Endothelial cell of umbilical vein (primary cell): ENCODE measurements around the gene SEZ6. TPM values are rescaled to one million over a fixed set of nuclear protein-coding genes. Genes with fewer than 3 reads are reported as not detected.

Source experiments
- BruUV-seq: library from RNA; stranded (reverse); fragments of 400-500 nt; replicated peaks from 2 replicates; lab custom pipeline; 2021; lab: Mats Ljungman, UMichigan
- CTCF ChIA-PET: fragments of 300-600, 350-600 bp; sonication (Branson Sonifier 250); formaldehyde crosslinking; loops from one replicate; lab custom pipeline; 2021; ENCODE audit warnings: antibody characterized with exemption, inconsistent platforms; lab: Charles Lee
- POLR2A ChIA-PET: fragments of 300-600, 350-600 bp; sonication (Branson Sonifier 250); formaldehyde crosslinking; loops from one replicate; lab custom pipeline; 2021; ENCODE audit warnings: antibody characterized with exemption, inconsistent platforms; lab: Charles Lee
- DNase-seq: peaks from one replicate; pipeline ENCODE4 v3.0.0-alpha.2; 2011; ENCODE audit warnings: low read depth, low spot score
- FAIRE-seq: peaks from 2 replicates; lab custom pipeline; 2011; peaks lifted over from hg19 to GRCh38; lab: Jason Lieb, UNC
- H2AFZ ChIP-seq: 2 replicates; pipeline ENCODE4 v1.6.0; 2012; ENCODE audit warnings: low read depth, low read length, control low read depth, inconsistent platforms
- H3K27ac ChIP-seq: 2 replicates; pipeline ENCODE4 v1.5.1; 2011; ENCODE audit warnings: low read depth, mild to moderate bottlenecking, control low read depth, low read length, moderate library complexity; ENCODE audit not compliant: insufficient read depth
- H3K27me3 ChIP-seq, 2 experiments: 2 replicates each; pipeline versions ENCODE4 v1.6.0 to v1.6.1; 2011; ENCODE audit warnings: low read length in 2 of 2, mixed read lengths in 1 of 2; ENCODE audit not compliant: control insufficient read depth in 2 of 2, insufficient read depth in 2 of 2
- H3K36me3 ChIP-seq, 2 experiments: 2 replicates in 1 of 2; 3 replicates in 1 of 2; pipeline ENCODE4 v1.5.1; 2011; ENCODE audit warnings: low read length in 2 of 2, mild to moderate bottlenecking in 1 of 2, moderate library complexity in 1 of 2; ENCODE audit not compliant: control insufficient read depth in 2 of 2, insufficient read depth in 2 of 2; ENCODE audit errors: extremely low read depth in 1 of 2
- H3K4me1 ChIP-seq: 3 replicates; pipeline ENCODE4 v1.5.1; 2011; ENCODE audit warnings: mild to moderate bottlenecking, low read length; ENCODE audit not compliant: control insufficient read depth, insufficient read depth; ENCODE audit errors: extremely low read depth
- H3K4me2 ChIP-seq: 2 replicates; pipeline ENCODE4 v1.6.1; 2011; ENCODE audit warnings: low read length, control low read depth, mixed read lengths; ENCODE audit not compliant: insufficient read depth
- H3K4me3 ChIP-seq, 3 experiments: fragments of 200-600 bp in 1 of 3; sonication (generic), shearing (Covaris generic) in 1 of 3; replicated peaks in 1 of 3; 2 replicates each; pipeline ENCODE4 v1.5.1; 2011 to 2016; ENCODE audit warnings: control low read depth in 3 of 3, low read length in 3 of 3, mild to moderate bottlenecking in 2 of 3, inconsistent platforms in 1 of 3, low read depth in 1 of 3, moderate library complexity in 1 of 3; ENCODE audit not compliant: insufficient read depth in 1 of 3
- H3K79me2 ChIP-seq: 2 replicates; pipeline ENCODE4 v1.6.0; 2012; ENCODE audit warnings: low read length, inconsistent platforms; ENCODE audit not compliant: control insufficient read depth, insufficient read depth
- H3K9ac ChIP-seq: replicated peaks from 2 replicates; pipeline ENCODE3; 2011; ENCODE audit warnings: low read length, control low read depth; ENCODE audit not compliant: insufficient read depth; ENCODE audit errors: extremely low read depth
- H3K9me1 ChIP-seq: replicated peaks from 3 replicates; pipeline ENCODE4 v1.6.0; 2011; ENCODE audit warnings: mild to moderate bottlenecking, low read length; ENCODE audit not compliant: control insufficient read depth, insufficient read depth; ENCODE audit errors: extremely low read depth
- H3K9me3 ChIP-seq: replicated peaks from 2 replicates; pipeline ENCODE4 v1.5.1; 2012; ENCODE audit warnings: low read length, inconsistent platforms; ENCODE audit not compliant: control insufficient read depth, insufficient read depth
- H4K20me1 ChIP-seq: replicated peaks from 2 replicates; pipeline ENCODE3; 2011; ENCODE audit warnings: mild to moderate bottlenecking, low read length; ENCODE audit not compliant: control insufficient read depth, insufficient read depth; ENCODE audit errors: extremely low read depth
- EZH2 ChIP-seq: IDR thresholded peaks from 2 replicates; pipeline ENCODE4 v1.6.1; 2012; ENCODE audit warnings: borderline replicate concordance, low read depth, mild to moderate bottlenecking, moderate library complexity, low read length, inconsistent platforms; ENCODE audit not compliant: severe bottlenecking
- FOS ChIP-seq: IDR thresholded peaks from 2 replicates; pipeline ENCODE4 v1.6.1; 2011; ENCODE audit warnings: mild to moderate bottlenecking, low read length, moderate library complexity, borderline replicate concordance; ENCODE audit not compliant: insufficient read depth
- GATA2 ChIP-seq: IDR thresholded peaks from 2 replicates; pipeline ENCODE4 v1.7.0; 2011; ENCODE audit warnings: low read depth, mild to moderate bottlenecking, moderate library complexity, mixed read lengths, low read length; ENCODE audit not compliant: insufficient read length, insufficient read depth
- JUN ChIP-seq: IDR thresholded peaks from 2 replicates; pipeline ENCODE4 v1.6.1; 2011; ENCODE audit warnings: borderline replicate concordance, low read depth; ENCODE audit not compliant: insufficient read length, insufficient read depth
- MYC ChIP-seq: IDR thresholded peaks from one replicate; pipeline ENCODE4 v1.6.1; 2011; ENCODE audit warnings: mild to moderate bottlenecking, low read depth, low read length
- POLR2A ChIP-seq: IDR thresholded peaks from 2 replicates; pipeline ENCODE4 v1.6.1; 2012; ENCODE audit warnings: low read depth, mild to moderate bottlenecking, control low read depth, low read length
- POLR2AphosphoS5 ChIP-seq: IDR thresholded peaks from 2 replicates; pipeline ENCODE4 v1.6.1; 2012; ENCODE audit warnings: low read depth, mild to moderate bottlenecking, control low read depth, low read length, moderate library complexity; ENCODE audit not compliant: insufficient read depth
- dilution Hi-C: fragments of 300-500 bp; cut with MboI; formaldehyde crosslinking; loops from one replicate; pipeline ENCODE4 v1.15.0; 2019; ENCODE audit warnings: low sequenced_read_pairs; ENCODE audit not compliant: extremely low pct_ligation_motif_present
- intact Hi-C: fragments of 100-400 bp; cut with micrococcal nuclease; formaldehyde crosslinking; loops from one replicate; pipeline ENCODE4 v1.10.0; 2022
- polyA plus RNA-seq, 4 experiments: library from polyadenylated mRNA; depleted of rRNA in 3 of 4; stranded (reverse) in 3 of 4; unstranded in 1 of 4; fragments of >200 nt; gene quantifications; 2 replicates each; pipeline versions ENCODE4 v1.2.1 to v1.2.3, GENCODE V29; 2011 to 2012; ENCODE audit warnings: missing spikeins in 1 of 4
- total RNA-seq: library from RNA; stranded (reverse); gene quantifications from 2 replicates; pipeline ENCODE4 v1.2.3, GENCODE V29; 2021
- TF ChIP-seq, protein P1 (sequence below): IDR thresholded peaks from 2 replicates; pipeline ENCODE4 v1.6.1; 2011; ENCODE audit not compliant: insufficient read depth, insufficient read length
- TF ChIP-seq, protein P2 (sequence below), 2 donors: IDR thresholded peaks; 1 replicate in 1 of 2; 2 replicates in 1 of 2; pipeline ENCODE4 v1.5.1; 2011; ENCODE audit warnings: low read length in 2 of 2, mild to moderate bottlenecking in 2 of 2, moderate library complexity in 2 of 2, control low read depth in 1 of 2, inconsistent platforms in 1 of 2, low read depth in 1 of 2; ENCODE audit not compliant: insufficient read depth in 1 of 2; ENCODE audit errors: extremely low read depth in 1 of 2

SEZ6 gene
- total and polyA plus RNA-seq, 2 donors (not counting 3 experiments of a cell fraction or from before 2014, with no cell fraction given), result not detected

DNA sequence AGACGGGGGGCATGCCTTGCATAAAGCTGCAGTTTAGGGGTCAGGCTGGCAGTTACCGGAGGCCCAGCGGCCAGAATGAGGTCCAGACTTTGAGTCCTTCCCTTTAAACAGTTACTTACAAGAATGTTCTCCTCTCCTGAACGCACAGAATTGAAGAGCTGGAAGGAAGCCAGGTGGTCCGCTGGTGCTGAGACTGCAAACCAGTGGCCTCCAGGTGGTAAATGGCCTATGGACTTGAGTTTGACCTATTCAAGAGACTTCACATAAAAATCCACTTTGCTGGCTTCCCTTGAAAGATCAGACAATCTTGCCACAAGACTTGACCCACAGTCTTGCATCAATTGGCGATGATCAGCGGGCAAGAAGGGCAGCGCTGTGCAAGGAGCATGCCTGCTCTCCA lies 14.7 kb upstream of the SEZ6 start:
- no peaks in the 10 kb centered on the region for H3K79me2 ChIP-seq
- no peaks in the 10 kb centered on the region for H3K9me3 ChIP-seq
- H4K20me1 ChIP-seq, result no peaks in the 10 kb centered on the region
- no peak overlapping the region for H2AFZ ChIP-seq
- no peak overlapping the region for H3K9ac ChIP-seq
- no peak overlapping the region for H3K4me2 ChIP-seq
- ChIA-PET POLR2A (no interaction called here), CTCF (interaction anchor here (1.9 to 2.7 kb wide), 2 partner anchors 11 to 13 kb away, joined by 7 to 11 read pairs; no protein-coding TSS in a partner anchor)
- H3K9me1 ChIP-seq, result no peaks in the 10 kb centered on the region
- BruUV-seq, result no TSS peak
- TF ChIP-seq GATA2 (no peak), JUN (no peak), POLR2AphosphoS5 (no peak), MYC (no peak), FOS (no peak), POLR2A (no peak), EZH2 (no peak)
- TF ChIP-seq, protein P1, sequence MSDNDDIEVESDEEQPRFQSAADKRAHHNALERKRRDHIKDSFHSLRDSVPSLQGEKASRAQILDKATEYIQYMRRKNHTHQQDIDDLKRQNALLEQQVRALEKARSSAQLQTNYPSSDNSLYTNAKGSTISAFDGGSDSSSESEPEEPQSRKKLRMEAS, result no peak
- TF ChIP-seq, protein P2, sequence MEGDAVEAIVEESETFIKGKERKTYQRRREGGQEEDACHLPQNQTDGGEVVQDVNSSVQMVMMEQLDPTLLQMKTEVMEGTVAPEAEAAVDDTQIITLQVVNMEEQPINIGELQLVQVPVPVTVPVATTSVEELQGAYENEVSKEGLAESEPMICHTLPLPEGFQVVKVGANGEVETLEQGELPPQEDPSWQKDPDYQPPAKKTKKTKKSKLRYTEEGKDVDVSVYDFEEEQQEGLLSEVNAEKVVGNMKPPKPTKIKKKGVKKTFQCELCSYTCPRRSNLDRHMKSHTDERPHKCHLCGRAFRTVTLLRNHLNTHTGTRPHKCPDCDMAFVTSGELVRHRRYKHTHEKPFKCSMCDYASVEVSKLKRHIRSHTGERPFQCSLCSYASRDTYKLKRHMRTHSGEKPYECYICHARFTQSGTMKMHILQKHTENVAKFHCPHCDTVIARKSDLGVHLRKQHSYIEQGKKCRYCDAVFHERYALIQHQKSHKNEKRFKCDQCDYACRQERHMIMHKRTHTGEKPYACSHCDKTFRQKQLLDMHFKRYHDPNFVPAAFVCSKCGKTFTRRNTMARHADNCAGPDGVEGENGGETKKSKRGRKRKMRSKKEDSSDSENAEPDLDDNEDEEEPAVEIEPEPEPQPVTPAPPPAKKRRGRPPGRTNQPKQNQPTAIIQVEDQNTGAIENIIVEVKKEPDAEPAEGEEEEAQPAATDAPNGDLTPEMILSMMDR (IDR thresholded peaks at IDR 0.05; ENCODE audit: extremely low read depth in 1 of 2, insufficient read depth in 1 of 2, low read depth in 1 of 2, low read length in 2 of 2), result no peak
- H3K4me3 ChIP-seq, result no peak overlapping the region
- no peak for DNase-seq
- dilution Hi-C loops, result no loop called here
- no peak for FAIRE-seq
- intact Hi-C loops, result no loop called here
- peaks cover 7% of the 10 kb centered on the region for H3K4me1 ChIP-seq
- H3K27ac ChIP-seq, result no peak overlapping the region
- peaks cover 43 to 54% of the 10 kb centered on the region in 2 experiments for H3K27me3 ChIP-seq
- no peaks in the 10 kb centered on the region for H3K36me3 ChIP-seq
